ENCODE measurements around the gene KCTD19. TPM values are rescaled to one million over a fixed set of nuclear protein-coding genes. Genes with fewer than 3 reads are reported as not detected.

KCTD19 gene
- total RNA-seq, 2 experiments from 2014 or later: 1.8 to 2.0 TPM

DNA sequence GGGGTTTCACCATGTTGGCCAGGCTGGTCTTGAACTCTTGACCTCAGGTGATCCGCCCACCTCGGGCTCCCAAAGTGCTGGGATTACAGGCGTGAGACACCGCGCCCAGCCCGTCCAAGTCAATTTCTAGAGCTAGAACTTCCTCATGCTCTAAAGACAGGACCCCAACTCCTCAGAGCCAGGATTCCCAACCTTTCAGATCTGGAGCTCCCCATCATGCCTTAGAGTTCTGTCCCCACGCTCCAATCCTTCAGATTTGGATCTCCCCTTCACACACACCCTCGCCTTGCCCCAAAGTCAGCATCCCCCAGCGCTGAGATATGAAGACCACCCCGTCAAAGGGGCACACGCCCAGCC, 448 bp downstream of the KCTD19 start:
- intact Hi-C loops (cut with DNase I, micrococcal nuclease): loop anchor here in 1 of 2 experiments (1.0 kb wide), 1 partner anchor 47 kb away; the partner anchor contains the start of gene PLEKHG4
- no peak for ATAC-seq
- Mint-ChIP-seq H3K27me3 (peaks cover 43% of the 10 kb centered on the region), H3K27ac (peak overlapping the region; percentile 72), H3K4me1 (peaks cover 7% of the 10 kb centered on the region), H3K9me3 (ENCODE audit: low read depth) (no peaks in the 10 kb centered on the region), H3K4me3 (peak overlapping the region; percentile 76), H3K36me3 (ENCODE audit: low read depth) (no peaks in the 10 kb centered on the region)
- POLR2A ChIA-PET: interaction anchor here (0.7 kb wide), 1 partner anchor 36 kb away, joined by 3 read pairs; no protein-coding TSS in a partner anchor
- CTCF ChIA-PET: interaction anchor here (0.7 to 4.0 kb wide), 13 partner anchors 13 to 461 kb away, joined by 3 to 19 read pairs (median 3); no protein-coding TSS in a partner anchor
- DNase-seq: no peak

- ATAC-seq: no peak
- H3K4me1 Mint-ChIP-seq: peaks cover 9% of the 10 kb centered on the region
- CTCF ChIA-PET: interaction anchor here (0.6 kb wide), 1 partner anchor 166 kb away, joined by 3 read pairs; no protein-coding TSS in a partner anchor
These were observed 8.7 kb downstream of the KCTD19 start for GRCh38 chr16:67317853-67318252.

DNA sequence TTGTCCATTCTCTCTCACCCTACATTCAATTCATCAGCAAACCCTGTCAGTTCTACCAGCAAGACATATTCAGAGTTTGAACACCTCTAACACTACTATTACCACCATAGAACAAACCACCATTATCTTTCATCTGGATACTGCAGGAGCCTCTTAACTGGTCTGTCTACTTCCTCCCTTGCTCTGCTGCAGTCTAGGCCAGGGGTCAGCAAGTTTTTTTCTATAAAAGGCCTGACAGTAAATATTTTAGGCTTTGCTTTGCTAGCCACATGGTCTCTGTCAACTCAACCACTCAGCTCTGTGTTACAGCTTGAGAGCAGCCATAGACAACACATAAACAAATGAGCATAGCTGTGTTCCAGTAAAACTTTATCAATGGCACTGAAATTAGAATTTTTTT, 13.8 kb downstream of the KCTD19 start:
- ATAC-seq (no peak), DNase-seq (no peak)
- POLR2A ChIA-PET: interaction anchor here (0.6 kb wide), 1 partner anchor 168 kb away, joined by 3 read pairs; the partner anchor contains the start of gene ATP6V0D1
- no peaks in the 10 kb centered on the region for H3K36me3 Mint-ChIP-seq (ENCODE audit: low read depth)
- H3K9me3 Mint-ChIP-seq (ENCODE audit: low read depth): no peaks in the 10 kb centered on the region
- intact Hi-C loops (cut with DNase I, micrococcal nuclease): loop anchor here (1.0 to 5.0 kb wide), 4 partner anchors 257 to 1445 kb away; partner anchors contain the start of genes ACD (in 1 of the 2), CES4A (in 1 of the 2) and PARD6A (in 1 of the 2)
- H3K27ac Mint-ChIP-seq: peak overlapping the region; percentile 98
- peaks cover 40% of the 10 kb centered on the region for H3K4me1 Mint-ChIP-seq
- CTCF ChIA-PET: interaction anchor here (0.6 to 1.2 kb wide), 4 partner anchors 32 to 898 kb away, joined by 3 to 4 read pairs (median 3); no protein-coding TSS in a partner anchor
- peak overlapping the region; percentile 1 for H3K4me3 Mint-ChIP-seq
- peaks cover 2% of the 10 kb centered on the region for H3K27me3 Mint-ChIP-seq

More at GRCh38 chr16:67317853-67318252, 8.7 kb downstream of the KCTD19 start:
- Mint-ChIP-seq H3K27me3 (peaks cover 22% of the 10 kb centered on the region), H3K27ac (no peak overlapping the region), H3K9me3 (ENCODE audit: low read depth) (no peaks in the 10 kb centered on the region), H3K36me3 (ENCODE audit: low read depth) (no peaks in the 10 kb centered on the region), H3K4me3 (no peak overlapping the region)
- DNase-seq: no peak
- intact Hi-C loops (cut with DNase I, micrococcal nuclease): loop anchor here in 1 of 2 experiments (5.0 kb wide), 1 partner anchor 49 kb away; no protein-coding TSS in a partner anchor
- POLR2A ChIA-PET: no interaction called here

- Mint-ChIP-seq H3K4me1 (peaks cover 40% of the 10 kb centered on the region), H3K27ac (peak overlapping the region; percentile 98), H3K27me3 (peaks cover 1% of the 10 kb centered on the region), H3K9me3 (ENCODE audit: low read depth) (no peaks in the 10 kb centered on the region), H3K36me3 (ENCODE audit: low read depth) (no peaks in the 10 kb centered on the region), H3K4me3 (peak overlapping the region; percentile 1)
- DNase-seq (peak; percentile 94), ATAC-seq (peak; percentile 98)
- CTCF ChIA-PET: interaction anchor here (0.5 to 1.7 kb wide), 7 partner anchors 16 to 897 kb away, joined by 3 to 4 read pairs (median 4); no protein-coding TSS in a partner anchor
- POLR2A ChIA-PET: interaction anchor here (0.8 kb wide), 1 partner anchor 65 kb away, joined by 4 read pairs; the partner anchor contains the start of gene FHOD1
- intact Hi-C loops (cut with DNase I, micrococcal nuclease): loop anchor here (1.0 to 5.0 kb wide), 12 partner anchors 33 to 1445 kb away; partner anchors contain the start of genes PLEKHG4 (in 2 of the 2), ACD (in 1 of the 2), ATP6V0D1 (in 1 of the 2) and CES4A (in 1 of the 2)
These were observed 14.7 kb downstream of the KCTD19 start for GRCh38 chr16:67311607-67312488.

- POLR2A ChIA-PET: no interaction called here
These were observed 16.0 kb downstream of the KCTD19 start for GRCh38 chr16:67310561-67310960.

GRCh38 chr16:67305216-67306071, 21.1 kb downstream of the KCTD19 start:
- Mint-ChIP-seq H3K36me3 (ENCODE audit: low read depth) (no peaks in the 10 kb centered on the region), H3K9me3 (ENCODE audit: low read depth) (no peaks in the 10 kb centered on the region), H3K27me3 (peaks cover 5% of the 10 kb centered on the region), H3K4me3 (no peak overlapping the region), H3K27ac (no peak overlapping the region), H3K4me1 (peaks cover 14% of the 10 kb centered on the region)
- CTCF ChIA-PET: no interaction called here
- intact Hi-C loops (cut with DNase I, micrococcal nuclease): no loop called here
- DNase-seq (no peak), ATAC-seq (no peak)
- POLR2A ChIA-PET: no interaction called here

More at GRCh38 chr16:67310561-67310960, 16.0 kb downstream of the KCTD19 start:
- intact Hi-C loops (cut with DNase I, micrococcal nuclease): loop anchor here (2.0 to 5.0 kb wide), 3 partner anchors 202 to 1447 kb away; partner anchors contain the start of genes CES4A (in 1 of the 2) and PHAF1 (in 1 of the 2)
- Mint-ChIP-seq H3K27me3 (no peaks in the 10 kb centered on the region), H3K36me3 (ENCODE audit: low read depth) (no peaks in the 10 kb centered on the region), H3K4me3 (no peak overlapping the region), H3K4me1 (peaks cover 40% of the 10 kb centered on the region), H3K27ac (peak overlapping the region; percentile 98), H3K9me3 (ENCODE audit: low read depth) (no peaks in the 10 kb centered on the region)
- no peak for DNase-seq
- no peak for ATAC-seq
- CTCF ChIA-PET: interaction anchor here (0.6 to 4.3 kb wide), 3 partner anchors 9 to 30 kb away, joined by 3 to 19 read pairs (median 4); partner anchors contain the start of genes KCTD19 and LRRC36

DNA sequence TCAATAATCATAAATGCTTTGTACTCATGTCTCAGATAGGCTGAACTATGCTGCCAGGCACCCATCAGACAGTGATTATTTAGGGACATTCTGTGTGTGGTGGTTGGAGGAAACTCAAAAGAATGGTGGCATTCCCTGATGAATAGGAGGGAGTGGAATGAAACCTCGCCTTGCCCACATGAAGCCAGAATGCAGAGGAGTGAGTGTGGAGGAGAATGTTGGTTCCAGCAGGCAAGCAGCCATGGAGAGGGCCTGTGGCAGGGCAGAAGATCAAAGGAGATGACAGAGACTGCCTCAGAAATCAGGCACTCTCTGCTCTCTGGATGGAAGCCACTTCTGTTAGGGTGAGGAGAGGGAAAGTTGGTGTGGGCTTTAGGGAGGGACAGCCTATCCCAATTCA, 22.5 kb downstream of the KCTD19 start:
- Mint-ChIP-seq H3K4me3 (no peak overlapping the region), H3K4me1 (peaks cover 6% of the 10 kb centered on the region), H3K36me3 (ENCODE audit: low read depth) (no peaks in the 10 kb centered on the region), H3K9me3 (ENCODE audit: low read depth) (no peaks in the 10 kb centered on the region), H3K27ac (no peak overlapping the region), H3K27me3 (peaks cover 5% of the 10 kb centered on the region)
- DNase-seq (no peak), ATAC-seq (no peak)
- POLR2A ChIA-PET: no interaction called here
- intact Hi-C loops (cut with DNase I, micrococcal nuclease): no loop called here
- CTCF ChIA-PET: no interaction called here

- ATAC-seq: peak; percentile 72
- H3K27me3 Mint-ChIP-seq: peaks cover 6% of the 10 kb centered on the region
- CTCF ChIA-PET: interaction anchor here (0.7 kb wide), 1 partner anchor 145 kb away, joined by 3 read pairs; no protein-coding TSS in a partner anchor
- H3K4me1 Mint-ChIP-seq: peaks cover 2% of the 10 kb centered on the region
- no peaks in the 10 kb centered on the region for H3K36me3 Mint-ChIP-seq (ENCODE audit: low read depth)
- no peak overlapping the region for H3K27ac Mint-ChIP-seq
- POLR2A ChIA-PET: no interaction called here
- H3K9me3 Mint-ChIP-seq (ENCODE audit: low read depth): no peaks in the 10 kb centered on the region
- intact Hi-C loops (cut with DNase I, micrococcal nuclease): no loop called here
- no peak overlapping the region for H3K4me3 Mint-ChIP-seq
- DNase-seq: no peak
These were observed 23.6 kb downstream of the KCTD19 start for GRCh38 chr16:67302970-67303369.

- Mint-ChIP-seq H3K27me3 (peaks cover 6% of the 10 kb centered on the region), H3K36me3 (ENCODE audit: low read depth) (no peaks in the 10 kb centered on the region), H3K27ac (no peak overlapping the region), H3K4me3 (no peak overlapping the region), H3K4me1 (peaks cover 2% of the 10 kb centered on the region), H3K9me3 (ENCODE audit: low read depth) (no peaks in the 10 kb centered on the region)
- ChIA-PET POLR2A (no interaction called here), CTCF (interaction anchor here (0.7 to 1.1 kb wide), 3 partner anchors 8 to 340 kb away, joined by 3 read pairs; no protein-coding TSS in a partner anchor)
- no peak for DNase-seq
- no peak for ATAC-seq
- intact Hi-C loops (cut with DNase I, micrococcal nuclease): no loop called here
These were observed 24.5 kb downstream of the KCTD19 start for GRCh38 chr16:67302076-67302475.

DNA sequence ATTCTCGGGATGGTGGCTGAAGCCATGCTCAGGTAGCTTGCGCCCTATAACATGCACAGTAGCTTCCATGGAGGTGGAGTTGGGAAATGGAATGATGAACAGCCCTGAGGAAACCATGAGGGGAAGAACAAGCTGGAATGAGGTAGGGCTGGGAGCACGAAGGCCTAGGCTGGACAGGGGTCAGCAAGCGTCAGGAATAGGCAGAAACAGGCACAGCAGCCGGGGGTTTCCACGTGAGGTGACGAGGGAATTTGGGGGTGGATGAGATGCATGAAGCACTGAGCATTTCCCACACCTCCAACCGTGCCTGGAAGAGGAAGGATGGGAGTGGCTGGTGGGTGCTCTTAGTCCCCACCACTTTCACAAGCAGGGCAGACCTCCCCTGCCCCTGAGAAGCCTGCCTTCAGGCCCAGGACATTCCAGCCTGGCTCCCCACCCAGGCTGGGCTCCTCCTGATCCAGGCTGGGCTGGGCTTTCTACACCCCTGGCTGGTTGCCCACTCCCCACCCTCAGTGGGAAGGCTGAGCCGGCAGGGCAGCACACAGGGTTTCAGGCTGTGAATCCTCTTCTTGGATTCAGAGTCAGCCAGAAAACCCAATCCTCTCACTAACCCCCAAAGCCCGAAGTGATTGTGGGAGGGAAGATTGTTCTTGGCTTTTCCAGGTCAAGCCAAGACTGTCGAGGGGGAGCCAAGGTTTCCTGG, 25.3 kb downstream of the KCTD19 start:
- ChIA-PET POLR2A (no interaction called here), CTCF (interaction anchor here (0.6 to 1.1 kb wide), 3 partner anchors 9 to 339 kb away, joined by 3 to 5 read pairs (median 3); no protein-coding TSS in a partner anchor)
- no peak for DNase-seq
- no peak for ATAC-seq
- H3K4me3 Mint-ChIP-seq: no peak overlapping the region
- H3K9me3 Mint-ChIP-seq (ENCODE audit: low read depth): no peaks in the 10 kb centered on the region
- H3K4me1 Mint-ChIP-seq: peaks cover 2% of the 10 kb centered on the region
- peaks cover 6% of the 10 kb centered on the region for H3K27me3 Mint-ChIP-seq
- no peaks in the 10 kb centered on the region for H3K36me3 Mint-ChIP-seq (ENCODE audit: low read depth)
- H3K27ac Mint-ChIP-seq: peak overlapping the region; percentile 5
- intact Hi-C loops (cut with DNase I, micrococcal nuclease): no loop called here
